WERI-Rb-1 (cell line): ENCODE data around the gene LTBP1.

Experiments
- DNase-seq: peaks from one replicate; pipeline ENCODE4 v3.0.0-alpha.2; 2020
- H3K27ac ChIP-seq: fragments of 250-450 bp; sonication (Bioruptor Pico); 2 replicates; pipeline ENCODE4 v1.5.1; 2020; ENCODE audit warnings: mild to moderate bottlenecking, moderate library complexity
- H3K27me3 ChIP-seq: fragments of 250-450 bp; sonication (Bioruptor Pico); 2 replicates; pipeline ENCODE4 v1.5.1; 2021; ENCODE audit warnings: mild to moderate bottlenecking, low read depth, moderate library complexity; ENCODE audit not compliant: insufficient read depth, severe bottlenecking
- H3K36me3 ChIP-seq: fragments of 250-450 bp; sonication (Bioruptor Pico); 2 replicates; pipeline ENCODE4 v1.5.1; 2020; ENCODE audit warnings: mild to moderate bottlenecking, moderate library complexity
- H3K4me3 ChIP-seq: 2 replicates; pipeline ENCODE4 v1.5.1; 2011; ENCODE audit warnings: low read depth, mild to moderate bottlenecking, control low read depth, low read length
- H3K9me3 ChIP-seq: fragments of 250-450 bp; sonication (Bioruptor Pico); 2 replicates; pipeline ENCODE4 v1.5.1; 2021; ENCODE audit warnings: mild to moderate bottlenecking, moderate library complexity; ENCODE audit not compliant: severe bottlenecking
- CTCF ChIP-seq: IDR thresholded peaks from 2 replicates; pipeline ENCODE4 v1.5.1; 2011; ENCODE audit warnings: low read depth, mild to moderate bottlenecking, control low read depth, inconsistent platforms, low read length

The LTBP1 gene

GRCh38 chr2:33344230-33344629 lies 397.5 kb downstream of the LTBP1 start:
- TF ChIP-seq CTCF, result no peak
- no peaks in the 10 kb centered on the region for H3K9me3 ChIP-seq
- H3K36me3 ChIP-seq, result no peaks in the 10 kb centered on the region
- no peak for DNase-seq
- no peak overlapping the region for H3K27ac ChIP-seq
- H3K4me3 ChIP-seq, result no peak overlapping the region
- H3K27me3 ChIP-seq, result no peaks in the 10 kb centered on the region

GRCh38 chr2:33347856-33348255 lies 401.1 kb downstream of the LTBP1 start:
- Histone ChIP-seq H3K4me3 (no peak overlapping the region), H3K9me3 (no peaks in the 10 kb centered on the region), H3K27ac (no peak overlapping the region), H3K36me3 (no peaks in the 10 kb centered on the region), H3K27me3 (no peaks in the 10 kb centered on the region)
- no peak for DNase-seq
- TF ChIP-seq CTCF, result no peak

GRCh38 chr2:33350632-33351031 lies 403.9 kb downstream of the LTBP1 start:
- no peaks in the 10 kb centered on the region for H3K36me3 ChIP-seq
- H3K27me3 ChIP-seq, result no peaks in the 10 kb centered on the region
- no peak for TF ChIP-seq CTCF
- no peak overlapping the region for H3K27ac ChIP-seq
- no peaks in the 10 kb centered on the region for H3K9me3 ChIP-seq
- no peak for DNase-seq
- no peak overlapping the region for H3K4me3 ChIP-seq

- Histone ChIP-seq H3K36me3 (no peaks in the 10 kb centered on the region), H3K9me3 (peaks cover 2% of the 10 kb centered on the region), H3K27ac (no peak overlapping the region), H3K4me3 (no peak overlapping the region), H3K27me3 (no peaks in the 10 kb centered on the region)
- no peak for TF ChIP-seq CTCF
- no peak for DNase-seq
Measured at GRCh38 chr2:33351781-33352180, 405.0 kb downstream of the LTBP1 start.

GRCh38 chr2:33354981-33355380 lies 408.2 kb downstream of the LTBP1 start:
- no peak for DNase-seq
- no peak overlapping the region for H3K4me3 ChIP-seq
- TF ChIP-seq CTCF, result no peak
- H3K36me3 ChIP-seq, result no peaks in the 10 kb centered on the region
- H3K27me3 ChIP-seq, result no peaks in the 10 kb centered on the region
- H3K27ac ChIP-seq, result no peak overlapping the region
- H3K9me3 ChIP-seq, result peaks cover 2% of the 10 kb centered on the region

- H3K27me3 ChIP-seq, result no peaks in the 10 kb centered on the region
- no peaks in the 10 kb centered on the region for H3K36me3 ChIP-seq
- no peak for DNase-seq
- H3K27ac ChIP-seq, result no peak overlapping the region
- H3K9me3 ChIP-seq, result peaks cover 2% of the 10 kb centered on the region
- no peak for TF ChIP-seq CTCF
- H3K4me3 ChIP-seq, result no peak overlapping the region
Measured at GRCh38 chr2:33358878-33359277, 412.1 kb downstream of the LTBP1 start.
